NB4 (cell line): Measurements from ENCODE around the gene SLC25A21.

Experiments
- DNase-seq: peaks from one replicate; pipeline ENCODE4 v3.0.0; 2010; ENCODE audit warnings: low read depth
- H3K4me3 ChIP-seq: one replicate; pipeline ENCODE4 v1.5.1; 2011; ENCODE audit warnings: mild to moderate bottlenecking, low read depth, low read length, moderate library complexity
- CTCF ChIP-seq: IDR thresholded peaks from one replicate; pipeline ENCODE4 v1.5.1; 2012; ENCODE audit warnings: low read depth, low read length
- MAX ChIP-seq: IDR thresholded peaks from 2 replicates; pipeline ENCODE4 v1.6.1; 2011; ENCODE audit warnings: low read depth, low read length
- MYC ChIP-seq: IDR thresholded peaks from 2 replicates; pipeline ENCODE4 v1.6.1; 2011; ENCODE audit warnings: low read depth, low read length
- POLR2A ChIP-seq: IDR thresholded peaks from 2 replicates; pipeline ENCODE4 v1.6.1; 2011; ENCODE audit warnings: mild to moderate bottlenecking; ENCODE audit not compliant: insufficient read length; ENCODE audit errors: extremely low read depth

The SLC25A21 gene

GRCh38 chr14:36950812-36951211 is 221.6 kb downstream of the SLC25A21 start:
- no peak overlapping the region for H3K4me3 ChIP-seq
- DNase-seq, result no peak
- TF ChIP-seq MYC (no peak), POLR2A (no peak), CTCF (no peak), MAX (no peak)

- no peak overlapping the region for H3K4me3 ChIP-seq
- no peak for DNase-seq
- TF ChIP-seq MYC (no peak), CTCF (no peak)
Measured at GRCh38 chr14:36949371-36949770, 223.0 kb downstream of the SLC25A21 start.

- no peak for DNase-seq
- TF ChIP-seq MYC, result no peak
- TF ChIP-seq CTCF, result no peak
- TF ChIP-seq POLR2A, result no peak
- TF ChIP-seq MAX, result no peak
- no peak overlapping the region for H3K4me3 ChIP-seq
Measured at GRCh38 chr14:36948157-36948859, 224.1 kb downstream of the SLC25A21 start.

GRCh38 chr14:36947362-36947761 is 225.0 kb downstream of the SLC25A21 start:
- DNase-seq, result no peak
- H3K4me3 ChIP-seq, result no peak overlapping the region
- TF ChIP-seq MAX (no peak), POLR2A (no peak), MYC (no peak), CTCF (no peak)

- TF ChIP-seq MAX, result no peak
- TF ChIP-seq MYC, result no peak
- no peak for TF ChIP-seq CTCF
- TF ChIP-seq POLR2A, result no peak
- DNase-seq, result no peak
- H3K4me3 ChIP-seq, result no peak overlapping the region
Measured at GRCh38 chr14:36946872-36947271, 225.5 kb downstream of the SLC25A21 start.
